NOMO-1 (cell line): ENCODE results near the gene MLH1.

Experiments
- DNase-seq, 2 experiments: peaks; one replicate each; lab custom pipeline; 2025; ENCODE audit not compliant: unreplicated experiment in 2 of 2; lab: John Stamatoyannopoulos, UW

The MLH1 gene

DNA sequence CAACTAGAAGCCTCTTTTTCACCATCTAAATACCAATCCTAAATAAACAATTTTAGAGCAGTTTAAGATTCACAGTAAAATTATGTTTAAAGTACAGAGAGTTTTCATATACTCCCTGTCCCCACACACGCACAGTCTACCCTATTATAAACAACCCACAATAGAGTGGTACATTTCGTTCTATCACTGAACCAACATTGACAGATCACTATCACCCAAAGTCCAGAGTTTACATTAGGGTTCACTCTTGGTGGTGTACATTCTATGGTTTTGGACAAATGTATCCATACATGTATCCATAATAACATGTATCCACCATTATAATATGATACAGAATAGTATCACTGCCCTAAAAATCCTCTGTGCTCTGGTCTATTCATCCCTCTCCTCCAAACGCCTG lies 89.0 kb downstream of the MLH1 start:
- DNase-seq: no peak

DNA sequence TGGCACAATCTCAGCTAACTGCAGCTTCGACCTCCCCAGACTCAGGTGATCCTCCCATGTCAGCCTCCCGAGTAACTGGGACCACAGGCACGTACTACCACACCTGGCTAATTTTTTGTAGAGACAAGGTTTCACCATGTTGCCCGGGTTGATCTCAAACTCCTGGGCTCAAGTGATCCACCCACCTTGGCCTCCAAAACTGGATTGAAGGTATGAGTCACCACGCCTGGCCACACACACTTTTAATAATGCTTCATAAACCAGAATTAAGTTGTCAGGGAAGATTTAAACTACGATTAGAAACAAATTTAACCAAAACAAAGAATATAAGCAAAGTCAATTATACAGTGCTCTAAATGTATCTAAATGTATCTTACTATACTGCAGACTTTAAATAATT lies 93.6 kb downstream of the MLH1 start:
- no peak for DNase-seq

DNA sequence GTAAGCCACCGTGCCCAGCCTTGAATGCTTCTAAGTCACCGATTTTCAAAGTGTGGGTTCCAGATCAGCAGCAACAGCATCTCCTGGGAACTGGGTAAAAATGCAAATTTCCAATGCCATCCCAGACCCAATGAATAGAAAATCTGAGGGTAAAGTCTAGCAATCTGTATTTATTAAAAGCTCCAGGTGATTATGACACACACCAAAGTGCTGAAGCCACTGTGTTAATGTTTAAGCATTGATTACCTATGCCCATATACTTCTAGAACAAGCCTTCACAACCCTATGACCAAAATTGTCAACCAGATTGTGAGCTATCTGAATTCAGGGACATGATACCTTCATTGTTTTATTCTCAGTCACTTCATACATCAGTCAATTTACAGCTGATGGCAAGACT lies 94.6 kb downstream of the MLH1 start:
- DNase-seq: no peak

DNA sequence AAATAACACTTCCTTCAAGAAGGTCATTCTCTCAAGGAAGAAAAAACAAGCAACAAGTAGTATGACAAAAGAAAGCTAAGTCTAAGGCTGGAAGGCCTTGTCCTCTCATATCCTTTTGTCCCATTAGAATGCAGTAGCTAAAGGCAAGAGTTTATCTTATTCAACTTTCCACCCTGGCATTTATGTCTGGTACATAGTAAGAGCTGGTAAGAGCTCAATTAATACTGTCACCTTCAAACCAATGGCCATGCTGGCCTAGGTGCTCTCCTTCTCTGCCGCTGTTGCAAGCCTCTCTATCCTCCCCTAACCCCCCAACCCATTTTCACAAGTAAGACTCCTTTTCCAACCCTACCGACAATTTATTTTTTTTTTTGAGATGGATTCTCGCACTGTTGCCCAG lies 99.2 kb downstream of the MLH1 start:
- no peak for DNase-seq

DNA sequence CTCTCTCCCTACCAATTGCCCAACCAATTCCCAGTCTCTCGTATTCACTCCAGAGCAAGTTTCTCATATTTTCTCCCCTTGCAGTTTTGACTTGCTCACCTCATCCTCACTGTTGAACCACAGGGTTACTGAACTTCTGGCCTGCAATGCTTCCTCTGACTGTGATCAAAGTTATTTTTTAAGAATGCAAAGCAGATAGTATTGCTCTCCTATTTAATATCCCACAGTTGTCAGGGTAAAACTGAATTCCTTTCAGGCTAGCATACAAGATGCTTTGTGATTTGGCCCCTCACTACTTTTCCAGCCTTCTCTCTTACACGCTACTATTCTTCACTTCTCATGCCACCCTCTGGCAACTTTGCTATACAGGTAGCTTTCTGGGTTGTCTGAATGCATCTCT lies 100.2 kb downstream of the MLH1 start:
- no peak for DNase-seq

DNA sequence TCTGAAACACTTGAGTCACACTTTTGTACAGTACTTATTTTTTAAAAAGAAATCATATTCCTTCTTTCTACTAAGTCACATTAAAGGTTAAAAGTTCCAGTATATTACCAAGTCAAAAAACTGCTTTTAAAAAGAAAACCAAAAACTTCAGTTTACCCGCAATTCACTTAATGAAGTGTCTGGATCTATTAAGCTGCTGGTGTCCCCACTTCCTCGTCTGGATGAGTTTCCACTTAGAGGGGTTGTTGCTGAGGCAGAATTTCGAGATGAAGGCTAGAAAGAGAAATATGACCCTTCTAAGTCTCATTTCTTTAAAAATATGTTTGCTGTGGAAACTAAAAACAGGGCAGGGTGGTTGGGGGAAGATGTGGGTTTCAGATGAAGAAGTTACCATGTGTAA lies 101.3 kb downstream of the MLH1 start:
- no peak for DNase-seq

DNA sequence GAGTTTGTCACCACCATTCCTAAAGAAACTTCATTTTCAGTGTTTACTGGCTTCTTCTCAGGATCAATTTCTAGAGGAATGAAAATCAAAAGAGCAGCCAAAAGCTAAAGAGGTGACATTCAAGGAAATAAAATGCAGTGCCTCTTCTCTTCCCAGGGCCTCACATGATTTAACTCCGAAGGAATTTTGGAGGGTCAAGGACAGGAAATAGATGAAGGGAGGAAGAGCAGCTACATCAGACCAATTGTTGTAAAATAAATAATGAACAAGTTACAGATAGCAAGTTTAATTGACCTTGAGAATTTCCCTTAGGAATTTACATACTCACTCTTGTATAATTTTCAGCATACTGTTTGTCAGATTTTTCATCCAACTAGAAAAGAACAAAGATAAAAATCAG lies 103.0 kb downstream of the MLH1 start:
- DNase-seq: no peak

DNA sequence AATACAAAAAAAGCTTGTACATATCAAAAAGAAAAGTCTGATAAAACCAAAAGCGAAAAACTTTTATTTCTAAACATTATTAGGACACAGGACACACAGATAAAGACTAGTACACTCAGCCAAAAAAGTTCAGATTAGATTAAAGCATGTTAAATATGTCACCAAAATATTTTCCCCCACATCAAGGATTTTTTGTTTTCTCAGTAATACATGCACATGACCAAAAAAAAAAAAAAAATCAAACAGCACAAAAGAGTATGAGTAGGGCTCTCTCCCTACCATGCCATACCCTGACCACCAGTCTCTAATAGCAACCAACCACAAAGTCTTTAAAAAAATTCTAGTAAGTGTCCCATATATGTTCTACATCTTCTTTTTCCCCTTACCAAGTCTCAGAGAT lies 103.7 kb downstream of the MLH1 start:
- no peak for DNase-seq

DNA sequence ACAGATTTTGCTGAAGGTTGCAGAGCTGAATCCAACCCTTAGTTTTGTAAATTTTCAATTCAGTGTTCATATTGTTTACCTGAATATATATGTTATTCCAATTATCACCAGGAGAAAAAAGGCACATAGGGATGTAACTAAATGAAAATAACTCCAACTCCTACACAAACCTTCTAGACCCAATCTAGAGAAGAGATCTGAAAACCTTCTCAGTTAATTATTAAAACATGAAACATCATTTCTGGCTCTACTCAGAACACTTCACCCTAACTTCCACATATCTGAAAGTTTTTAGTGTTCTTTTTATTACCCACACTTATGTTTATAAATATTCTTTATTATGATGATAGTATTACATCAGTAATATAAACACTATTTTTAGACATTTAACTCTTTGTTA lies 104.5 kb downstream of the MLH1 start:
- DNase-seq: no peak

DNA sequence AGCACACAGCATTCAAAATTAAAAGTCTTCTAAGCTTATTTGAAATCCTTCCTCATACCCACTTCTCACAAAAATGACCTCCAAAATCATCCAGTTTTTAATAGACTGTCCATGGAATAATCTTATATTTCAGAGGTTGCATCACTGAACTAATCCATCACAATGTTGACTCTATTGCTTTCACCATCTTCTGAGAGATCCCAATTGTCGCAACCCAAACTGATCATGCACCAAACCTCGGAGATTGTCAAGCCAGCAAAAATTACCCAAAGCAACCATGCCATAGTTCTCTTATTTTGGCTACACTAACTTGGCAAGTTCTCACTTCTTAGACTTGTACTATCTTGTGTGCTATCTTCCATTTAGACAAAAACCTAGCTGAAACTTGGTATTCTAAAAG lies 105.6 kb downstream of the MLH1 start:
- DNase-seq: no peak

DNA sequence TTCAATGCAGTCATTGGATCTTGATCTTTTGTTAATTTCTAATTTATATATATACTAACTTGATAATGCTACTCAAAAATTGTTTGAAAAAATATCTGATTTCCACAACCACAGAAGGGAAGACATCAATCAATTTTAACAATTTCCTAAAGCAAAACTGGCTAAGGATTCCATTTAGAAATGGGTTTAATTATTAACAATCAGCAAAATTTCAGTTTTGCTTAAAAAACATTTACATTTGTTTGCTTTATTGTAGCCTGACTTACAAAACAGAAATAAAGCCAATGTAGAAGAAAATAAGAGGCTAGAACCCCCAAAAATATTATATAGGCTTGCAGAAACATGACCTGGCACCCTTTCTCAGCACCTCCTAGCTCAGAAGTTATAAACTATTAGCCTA lies 106.2 kb downstream of the MLH1 start:
- DNase-seq: no peak

DNA sequence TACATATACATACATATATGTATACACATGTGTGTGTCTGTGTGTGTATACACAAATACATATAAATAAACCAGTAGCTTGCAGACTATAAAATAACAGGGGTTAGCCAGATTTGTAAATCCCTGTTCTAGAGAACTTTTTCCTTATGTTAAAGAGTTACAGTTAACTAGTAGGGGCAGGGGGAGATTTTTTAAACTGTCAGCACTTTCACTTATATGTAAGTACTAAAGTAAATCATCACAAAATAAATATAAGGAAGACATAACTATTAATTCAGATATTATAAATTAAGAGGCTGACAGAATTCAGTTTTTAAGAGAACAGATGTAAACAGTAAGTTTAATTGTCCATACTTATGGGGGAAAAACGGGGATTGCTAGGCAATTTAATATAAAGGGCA lies 107.1 kb downstream of the MLH1 start:
- no peak for DNase-seq
